ENCODE data around the gene PHF11. TPM values are rescaled to one million over a fixed set of nuclear protein-coding genes. Genes with fewer than 3 reads are reported as not detected.

The PHF11 gene
- total RNA-seq, 1 donor from 2014 or later = 57.4 TPM

- Histone ChIP-seq H3K27me3 (no peaks in the 10 kb centered on the region), H3K4me3 (no peak overlapping the region), H3K36me3 (peaks cover 29 to 43% of the 10 kb centered on the region in 2 donors), H3K27ac (no peak overlapping the region), H3K9me3 (no peaks in the 10 kb centered on the region), H3K4me1 (no peaks in the 10 kb centered on the region)
- DNase-seq (ENCODE audit: low spot score in 2 of 2) = no peak
- TF ChIP-seq CTCF (IDR thresholded peaks at IDR 0.05) = no peak
- intact Hi-C loops (cut with DNase I) = no loop called here
Observed at GRCh38 chr13:49543656-49544055, 47.9 kb downstream of the PHF11 start.

DNA sequence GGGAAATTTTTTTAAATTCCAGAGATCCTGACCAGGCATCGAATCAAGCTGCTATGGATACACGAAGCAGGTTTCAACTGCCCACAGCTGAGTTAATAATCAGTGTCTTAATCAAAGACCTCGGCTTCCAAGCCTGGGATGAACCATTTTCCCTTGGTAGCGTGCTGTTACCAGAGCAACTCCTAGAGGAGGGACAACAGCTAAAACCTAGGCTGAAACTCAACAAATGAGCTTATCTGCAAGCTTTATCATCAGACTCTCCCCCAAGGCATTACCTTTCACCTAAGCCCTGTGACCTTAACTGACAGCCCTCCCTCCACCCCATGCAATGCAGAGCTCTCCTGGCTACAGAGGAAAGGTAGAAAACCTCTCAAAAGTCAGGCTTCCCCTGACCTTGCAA, 49.9 kb downstream of the PHF11 start:
- H3K9me3 ChIP-seq = no peaks in the 10 kb centered on the region
- H3K27ac ChIP-seq = no peak overlapping the region
- intact Hi-C loops (cut with DNase I) = no loop called here
- no peaks in the 10 kb centered on the region for H3K4me1 ChIP-seq
- peaks cover 22 to 31% of the 10 kb centered on the region in 2 donors for H3K36me3 ChIP-seq
- no peak overlapping the region for H3K4me3 ChIP-seq
- TF ChIP-seq CTCF (IDR thresholded peaks at IDR 0.05) = no peak
- DNase-seq (ENCODE audit: low spot score in 2 of 2) = no peak
- no peaks in the 10 kb centered on the region for H3K27me3 ChIP-seq

DNA sequence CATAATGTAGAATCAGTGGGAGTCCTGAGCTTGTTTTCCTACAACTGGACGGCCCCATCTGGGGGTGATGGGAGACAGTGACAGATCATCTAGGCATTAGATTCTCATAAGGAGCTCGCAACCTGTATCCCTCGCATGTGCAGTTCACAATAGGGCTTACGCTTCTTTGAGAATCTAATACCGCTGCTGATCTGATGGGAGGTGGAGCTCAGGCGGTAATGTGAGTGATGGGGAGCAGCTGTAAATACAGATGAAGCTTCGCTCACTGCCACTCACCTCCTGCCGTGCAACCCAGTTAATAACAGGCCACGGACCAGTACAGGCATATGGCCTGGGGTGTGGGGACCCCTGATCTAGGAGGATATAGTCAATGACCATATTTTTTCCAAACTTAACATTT, 50.8 kb downstream of the PHF11 start:
- Histone ChIP-seq H3K36me3 (peaks cover 13 to 32% of the 10 kb centered on the region in 2 donors), H3K4me1 (no peaks in the 10 kb centered on the region), H3K4me3 (no peak overlapping the region), H3K9me3 (no peaks in the 10 kb centered on the region), H3K27me3 (no peaks in the 10 kb centered on the region), H3K27ac (no peak overlapping the region)
- DNase-seq (ENCODE audit: low spot score in 2 of 2) = no peak
- intact Hi-C loops (cut with DNase I) = no loop called here
- TF ChIP-seq CTCF (IDR thresholded peaks at IDR 0.05) = no peak

- peak in 1 of 3 experiments; percentile 23 for TF ChIP-seq CTCF (IDR thresholded peaks at IDR 0.05)
- no peak overlapping the region for H3K27ac ChIP-seq
- DNase-seq (ENCODE audit: low spot score in 2 of 2) = no peak
- no peak overlapping the region for H3K4me3 ChIP-seq
- intact Hi-C loops (cut with DNase I) = no loop called here
- no peaks in the 10 kb centered on the region for H3K4me1 ChIP-seq
- peaks cover 4 to 33% of the 10 kb centered on the region in 2 donors for H3K36me3 ChIP-seq
- H3K9me3 ChIP-seq = no peaks in the 10 kb centered on the region
- no peaks in the 10 kb centered on the region for H3K27me3 ChIP-seq
Observed at GRCh38 chr13:49549289-49549688, 53.5 kb downstream of the PHF11 start.

GRCh38 chr13:49550942-49551644, 55.3 kb downstream of the PHF11 start:
- H3K4me3 ChIP-seq = no peak overlapping the region
- TF ChIP-seq CTCF (IDR thresholded peaks at IDR 0.05) = no peak
- no peak overlapping the region for H3K27ac ChIP-seq
- intact Hi-C loops (cut with DNase I) = no loop called here
- H3K9me3 ChIP-seq = no peaks in the 10 kb centered on the region
- H3K36me3 ChIP-seq = peaks cover 8 to 33% of the 10 kb centered on the region in 2 donors
- H3K27me3 ChIP-seq = no peaks in the 10 kb centered on the region
- H3K4me1 ChIP-seq = no peaks in the 10 kb centered on the region
- no peak for DNase-seq (ENCODE audit: low spot score in 2 of 2)
